GM12865 (cell line): ENCODE data around the gene GLRX.

Experiments
- DNase-seq: peaks from one replicate; pipeline ENCODE4 v3.0.0; 2010; ENCODE audit warnings: low read depth
- H3K4me3 ChIP-seq: 2 replicates; pipeline ENCODE4 v1.5.1; 2011; ENCODE audit warnings: mild to moderate bottlenecking, low read depth, low read length, control low read depth
- TF ChIP-seq, protein P1 (sequence below): IDR thresholded peaks from 2 replicates; pipeline ENCODE4 v1.5.1; 2011; ENCODE audit warnings: low read length, control low read depth, low read depth, inconsistent platforms; ENCODE audit not compliant: insufficient read depth; ENCODE audit errors: missing control alignments

The GLRX gene

GRCh38 chr5:95786821-95787418 is 35.6 kb downstream of the GLRX start:
- no peak for DNase-seq
- TF ChIP-seq, protein P1, sequence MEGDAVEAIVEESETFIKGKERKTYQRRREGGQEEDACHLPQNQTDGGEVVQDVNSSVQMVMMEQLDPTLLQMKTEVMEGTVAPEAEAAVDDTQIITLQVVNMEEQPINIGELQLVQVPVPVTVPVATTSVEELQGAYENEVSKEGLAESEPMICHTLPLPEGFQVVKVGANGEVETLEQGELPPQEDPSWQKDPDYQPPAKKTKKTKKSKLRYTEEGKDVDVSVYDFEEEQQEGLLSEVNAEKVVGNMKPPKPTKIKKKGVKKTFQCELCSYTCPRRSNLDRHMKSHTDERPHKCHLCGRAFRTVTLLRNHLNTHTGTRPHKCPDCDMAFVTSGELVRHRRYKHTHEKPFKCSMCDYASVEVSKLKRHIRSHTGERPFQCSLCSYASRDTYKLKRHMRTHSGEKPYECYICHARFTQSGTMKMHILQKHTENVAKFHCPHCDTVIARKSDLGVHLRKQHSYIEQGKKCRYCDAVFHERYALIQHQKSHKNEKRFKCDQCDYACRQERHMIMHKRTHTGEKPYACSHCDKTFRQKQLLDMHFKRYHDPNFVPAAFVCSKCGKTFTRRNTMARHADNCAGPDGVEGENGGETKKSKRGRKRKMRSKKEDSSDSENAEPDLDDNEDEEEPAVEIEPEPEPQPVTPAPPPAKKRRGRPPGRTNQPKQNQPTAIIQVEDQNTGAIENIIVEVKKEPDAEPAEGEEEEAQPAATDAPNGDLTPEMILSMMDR, result no peak
- H3K4me3 ChIP-seq, result no peak overlapping the region

DNA sequence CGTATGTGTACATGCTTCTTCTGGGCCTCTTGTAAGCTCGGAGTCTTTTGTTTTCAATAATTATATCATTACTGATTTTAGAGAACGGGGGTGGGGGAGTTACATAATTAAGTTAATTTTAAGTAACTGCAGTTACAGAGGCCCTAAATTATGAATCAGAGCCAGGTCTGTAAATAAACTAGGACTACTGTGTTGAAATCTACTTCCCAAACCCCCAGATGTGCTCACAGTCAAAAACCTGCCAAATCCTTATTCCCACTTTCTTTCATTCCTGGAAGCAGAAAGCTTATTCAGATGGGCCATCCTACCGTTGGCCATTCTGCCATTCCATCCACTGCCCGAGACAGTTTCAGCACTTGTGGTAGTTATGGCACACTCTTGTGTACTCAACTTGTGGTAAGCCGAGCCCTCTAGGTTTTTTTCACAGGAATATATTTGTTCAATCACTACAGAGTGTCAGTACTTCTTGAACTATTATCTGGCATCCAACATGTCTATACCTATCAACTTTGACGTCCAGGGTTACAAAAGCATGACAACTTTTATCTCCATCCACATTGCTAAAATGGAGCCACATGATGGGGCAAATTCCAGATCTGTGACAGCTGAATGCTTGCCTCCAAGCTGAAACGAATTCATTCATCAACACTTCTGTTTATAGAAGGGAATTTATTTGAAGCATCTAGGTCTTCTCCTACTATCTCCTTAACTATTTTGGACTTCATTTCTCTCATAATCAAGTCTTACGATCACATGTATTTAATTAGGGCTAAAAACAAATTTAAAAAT is 37.8 kb downstream of the GLRX start:
- H3K4me3 ChIP-seq, result no peak overlapping the region
- no peak for DNase-seq
- TF ChIP-seq, protein P1, result no peak

DNA sequence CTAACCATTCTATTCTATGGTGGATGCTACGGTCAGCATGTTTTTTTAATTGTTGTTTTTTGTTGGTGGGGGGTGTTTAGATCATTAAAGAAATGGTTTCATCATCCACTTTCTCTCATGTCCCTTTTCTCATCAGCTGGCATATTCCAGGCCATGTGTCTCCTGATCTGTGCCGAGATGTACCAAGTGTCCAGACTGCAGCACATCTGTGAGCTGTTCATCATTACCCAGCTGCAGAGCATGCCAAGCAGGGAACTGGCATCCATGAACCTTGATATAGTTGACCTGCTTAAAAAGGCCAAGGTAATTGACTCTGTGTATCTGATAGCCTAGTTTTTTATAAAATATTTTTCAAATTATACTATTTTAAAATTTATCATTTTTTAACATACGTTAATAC is 38.9 kb downstream of the GLRX start:
- DNase-seq, result no peak
- TF ChIP-seq, protein P1, result no peak
- no peak overlapping the region for H3K4me3 ChIP-seq

GRCh38 chr5:95782181-95782580 is 40.3 kb downstream of the GLRX start:
- no peak overlapping the region for H3K4me3 ChIP-seq
- no peak for DNase-seq
- TF ChIP-seq, protein P1, result no peak

DNA sequence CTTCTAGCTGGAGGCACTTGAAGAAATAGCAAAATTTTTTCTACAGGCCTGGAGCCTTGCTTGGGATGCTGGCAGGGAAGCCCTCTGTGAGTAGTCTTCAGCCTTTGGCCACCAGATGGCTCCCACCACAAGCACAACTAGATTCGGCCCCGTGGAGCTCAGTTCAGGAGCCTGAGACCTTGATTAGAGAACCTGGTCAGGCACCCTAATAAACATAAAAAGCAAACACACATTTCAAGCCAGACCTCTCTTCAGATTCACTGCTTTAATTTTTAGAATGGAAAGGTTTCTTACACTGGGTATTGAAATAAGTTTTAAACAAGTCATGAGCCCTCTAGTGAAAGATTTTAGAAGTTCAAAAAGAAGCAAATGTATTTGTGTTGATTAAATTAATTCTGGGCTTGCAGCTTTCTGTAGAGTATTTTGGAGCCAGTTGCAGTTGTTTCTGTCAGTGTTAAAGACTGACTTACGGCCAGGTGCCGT is 41.4 kb downstream of the GLRX start:
- TF ChIP-seq, protein P1, result peak; percentile 73
- DNase-seq, result peak; percentile 91
- H3K4me3 ChIP-seq, result no peak overlapping the region

DNA sequence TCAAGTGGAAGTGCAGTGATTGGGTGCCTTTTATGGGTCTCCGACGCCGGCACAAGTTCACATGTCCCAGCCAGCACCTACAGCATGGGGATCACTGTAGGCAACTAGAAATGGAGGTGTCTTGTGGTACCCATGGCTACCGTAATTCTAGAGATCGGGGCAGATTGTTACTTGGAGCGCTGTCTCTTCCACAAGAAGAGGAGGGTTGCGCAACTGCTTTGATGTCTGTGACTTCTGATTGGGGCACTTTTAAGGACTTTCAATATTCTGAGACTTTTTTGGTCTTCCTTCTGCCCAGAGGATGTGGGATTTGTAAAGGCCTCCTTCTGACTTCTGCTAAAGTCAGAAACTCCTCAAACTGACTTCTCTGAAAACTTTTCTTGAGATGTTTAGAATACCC is 41.9 kb downstream of the GLRX start:
- TF ChIP-seq, protein P1, result no peak
- no peak for DNase-seq
- no peak overlapping the region for H3K4me3 ChIP-seq
